ENCODE results near the gene OPCML. TPM values are rescaled to one million over a fixed set of nuclear protein-coding genes. Genes with fewer than 3 reads are reported as not detected.

Gene OPCML
- total RNA-seq, 4 donors from 2014 or later = 0.06 to 0.83 (median 0.24) TPM

DNA sequence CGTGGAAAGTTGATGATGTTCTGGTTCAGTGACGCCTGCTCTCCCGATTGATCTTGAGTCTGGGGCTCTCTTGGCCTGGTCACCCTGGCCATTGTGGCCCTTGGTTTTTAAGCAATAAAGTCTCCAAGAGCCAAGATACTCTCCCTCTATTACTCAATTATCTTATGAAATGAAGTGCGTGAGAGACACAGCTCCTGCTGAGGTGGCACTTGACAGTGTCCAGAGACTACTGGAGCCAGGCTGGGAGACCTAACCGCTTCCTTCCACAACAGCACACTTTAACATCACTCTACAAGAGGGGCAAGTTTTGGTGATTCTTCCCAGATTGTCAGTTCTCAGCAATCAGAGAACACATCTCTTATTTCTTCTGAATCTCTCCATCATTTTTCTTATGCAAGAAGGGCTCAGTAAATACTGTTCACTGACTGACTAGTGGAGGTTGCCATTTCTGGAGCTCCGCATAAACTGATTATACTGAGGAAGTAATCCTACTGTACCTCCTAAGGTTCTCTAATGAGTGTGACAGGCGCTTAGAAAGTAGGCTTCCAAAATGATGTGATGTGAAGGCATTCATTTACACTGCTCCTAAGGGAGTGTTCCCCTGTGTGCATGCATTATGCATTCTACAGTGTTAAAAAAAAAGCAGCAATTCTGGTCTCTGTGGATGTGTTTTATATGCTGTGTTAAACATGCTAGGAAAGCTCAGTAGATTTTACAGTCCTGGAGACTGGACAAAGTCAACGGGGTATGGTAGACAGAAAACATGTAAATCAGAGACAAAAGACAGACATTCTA is 968.0 kb downstream of the OPCML start:
- peak; percentile 83 for DNase-seq (ENCODE audit: extremely low spot score)
- H3K36me3 ChIP-seq = no peaks in the 10 kb centered on the region
- intact Hi-C loops (cut with DNase I) = no loop called here
- WGBS = 92% methylated on average over 8 of the region's 8 CpGs
- H3K4me1 ChIP-seq = no peaks in the 10 kb centered on the region
- no peaks in the 10 kb centered on the region for H3K27me3 ChIP-seq
- no peak overlapping the region for H3K27ac ChIP-seq (replicated peaks in 1 of 4)
- no peak overlapping the region for H3K4me3 ChIP-seq
- no peak for TF ChIP-seq POLR2A (IDR thresholded peaks at IDR 0.05; ENCODE audit: low read depth)
- TF ChIP-seq POLR2AphosphoS5 (IDR thresholded peaks at IDR 0.05) = no peak
- no peak for TF ChIP-seq EP300 (IDR thresholded peaks at IDR 0.05)
- TF ChIP-seq, protein P1, sequence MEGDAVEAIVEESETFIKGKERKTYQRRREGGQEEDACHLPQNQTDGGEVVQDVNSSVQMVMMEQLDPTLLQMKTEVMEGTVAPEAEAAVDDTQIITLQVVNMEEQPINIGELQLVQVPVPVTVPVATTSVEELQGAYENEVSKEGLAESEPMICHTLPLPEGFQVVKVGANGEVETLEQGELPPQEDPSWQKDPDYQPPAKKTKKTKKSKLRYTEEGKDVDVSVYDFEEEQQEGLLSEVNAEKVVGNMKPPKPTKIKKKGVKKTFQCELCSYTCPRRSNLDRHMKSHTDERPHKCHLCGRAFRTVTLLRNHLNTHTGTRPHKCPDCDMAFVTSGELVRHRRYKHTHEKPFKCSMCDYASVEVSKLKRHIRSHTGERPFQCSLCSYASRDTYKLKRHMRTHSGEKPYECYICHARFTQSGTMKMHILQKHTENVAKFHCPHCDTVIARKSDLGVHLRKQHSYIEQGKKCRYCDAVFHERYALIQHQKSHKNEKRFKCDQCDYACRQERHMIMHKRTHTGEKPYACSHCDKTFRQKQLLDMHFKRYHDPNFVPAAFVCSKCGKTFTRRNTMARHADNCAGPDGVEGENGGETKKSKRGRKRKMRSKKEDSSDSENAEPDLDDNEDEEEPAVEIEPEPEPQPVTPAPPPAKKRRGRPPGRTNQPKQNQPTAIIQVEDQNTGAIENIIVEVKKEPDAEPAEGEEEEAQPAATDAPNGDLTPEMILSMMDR (IDR thresholded peaks at IDR 0.05) = no peak
- H3K9me3 ChIP-seq = peaks cover 0 to 6% (median 3%) of the 10 kb centered on the region in 4 donors

DNA sequence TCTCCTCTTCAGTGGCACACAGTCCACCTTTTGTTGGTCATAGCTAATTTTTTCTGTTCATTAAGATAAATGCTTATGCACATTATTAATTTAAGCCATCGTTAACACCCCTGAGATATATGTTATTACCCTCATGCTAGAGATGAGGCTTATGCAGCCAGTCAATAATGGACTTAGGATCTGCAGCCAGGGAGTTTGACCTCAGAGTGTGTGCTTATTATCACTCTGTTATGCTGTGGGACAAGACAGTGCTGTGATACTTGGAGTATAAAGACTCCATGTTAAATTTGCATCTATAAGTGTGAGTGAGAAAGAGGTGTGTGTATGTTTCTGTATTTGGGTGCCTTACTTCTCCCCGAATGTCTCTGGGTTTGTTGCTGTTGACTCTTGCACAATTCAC is 969.3 kb downstream of the OPCML start:
- TF ChIP-seq, protein P1 (IDR thresholded peaks at IDR 0.05) = no peak
- TF ChIP-seq POLR2A (IDR thresholded peaks at IDR 0.05; ENCODE audit: low read depth) (no peak), EP300 (IDR thresholded peaks at IDR 0.05) (no peak), POLR2AphosphoS5 (IDR thresholded peaks at IDR 0.05) (no peak)
- H3K27ac ChIP-seq (replicated peaks in 1 of 4) = no peak overlapping the region
- intact Hi-C loops (cut with DNase I) = no loop called here

DNA sequence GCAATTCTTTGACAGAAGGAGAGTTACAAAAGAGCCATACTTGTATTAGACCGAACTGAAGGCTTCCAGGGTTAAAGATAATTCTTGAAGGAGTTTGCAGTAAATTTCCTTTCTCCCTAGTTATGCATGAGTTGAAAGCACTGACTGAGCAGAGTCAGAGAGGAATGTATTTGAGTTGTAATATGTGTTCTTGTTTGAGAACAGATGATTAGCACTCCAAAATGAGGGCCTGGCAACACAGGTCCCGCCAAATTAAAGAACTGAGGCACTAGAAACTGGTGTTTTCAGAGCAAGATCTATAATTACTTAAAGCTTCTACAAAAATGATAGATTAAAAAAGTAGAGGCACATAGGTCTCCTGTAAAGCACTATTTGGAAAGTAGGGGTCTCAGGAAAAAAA is 970.4 kb downstream of the OPCML start:
- 87% methylated on average over 2 of the region's 2 CpGs for WGBS
- H3K4me3 ChIP-seq = no peak overlapping the region
- intact Hi-C loops (cut with DNase I) = no loop called here

More for the DNA sequence above, 969.3 kb downstream of the OPCML start:
- H3K4me1 ChIP-seq = no peaks in the 10 kb centered on the region
- H3K36me3 ChIP-seq = no peaks in the 10 kb centered on the region
- peak; percentile 29 for DNase-seq (ENCODE audit: extremely low spot score)
- no peaks in the 10 kb centered on the region for H3K27me3 ChIP-seq
- no peaks in the 10 kb centered on the region for H3K9me3 ChIP-seq
- WGBS = 94% methylated on average over 2 of the region's 2 CpGs
- H3K4me3 ChIP-seq = no peak overlapping the region

DNA sequence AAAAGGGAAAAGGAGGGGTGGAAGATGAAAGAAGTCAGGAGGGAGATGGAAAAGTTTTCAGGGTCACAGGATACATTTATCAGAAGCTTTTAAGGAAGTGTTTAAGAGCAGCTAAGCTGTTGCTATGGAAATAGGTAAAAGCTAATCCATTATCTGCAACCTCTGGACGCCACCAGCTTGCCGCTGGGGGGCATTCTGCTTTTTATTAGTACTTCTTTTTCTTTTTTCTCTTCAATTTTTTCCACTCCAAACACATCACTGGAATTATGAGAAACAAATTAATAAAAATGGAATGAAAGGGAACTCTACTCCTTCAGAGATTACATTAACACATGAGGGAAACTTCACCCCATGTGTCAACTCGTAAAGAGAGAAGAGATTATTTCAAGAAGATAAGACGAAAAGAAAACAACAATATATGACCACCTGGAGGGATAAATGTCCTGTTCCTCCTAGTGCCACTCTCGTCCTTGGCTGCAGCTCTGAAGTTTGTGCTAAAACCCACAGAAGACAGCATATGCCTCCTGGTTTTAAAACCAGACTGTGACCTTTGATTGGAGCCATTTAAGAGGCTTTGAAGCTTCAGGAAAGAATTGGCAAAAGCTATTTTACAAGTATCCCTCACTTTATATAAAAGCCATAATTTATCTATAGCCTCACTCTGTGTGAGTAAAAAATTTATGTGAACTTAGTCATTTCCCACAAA is 972.8 kb downstream of the OPCML start:
- intact Hi-C loops (cut with DNase I) = no loop called here
- peak; percentile 24 for DNase-seq (ENCODE audit: extremely low spot score)
- Histone ChIP-seq H3K4me3 (no peak overlapping the region), H3K9me3 (no peaks in the 10 kb centered on the region), H3K36me3 (no peaks in the 10 kb centered on the region), H3K27me3 (no peaks in the 10 kb centered on the region), H3K27ac (replicated peaks in 1 of 4) (no peak overlapping the region), H3K4me1 (no peaks in the 10 kb centered on the region)
- TF ChIP-seq POLR2A (IDR thresholded peaks at IDR 0.05; ENCODE audit: low read depth) (no peak), EP300 (IDR thresholded peaks at IDR 0.05) (no peak), POLR2AphosphoS5 (IDR thresholded peaks at IDR 0.05) (no peak)
- TF ChIP-seq, protein P1 (IDR thresholded peaks at IDR 0.05) = no peak
- WGBS = 32% methylated on average over 5 of the region's 5 CpGs

More for the DNA sequence above, 970.4 kb downstream of the OPCML start:
- TF ChIP-seq EP300 (IDR thresholded peaks at IDR 0.05) = no peak
- no peak for TF ChIP-seq POLR2A (IDR thresholded peaks at IDR 0.05; ENCODE audit: low read depth)
- TF ChIP-seq POLR2AphosphoS5 (IDR thresholded peaks at IDR 0.05) = no peak
- TF ChIP-seq, protein P1 (IDR thresholded peaks at IDR 0.05) = no peak
- Histone ChIP-seq H3K4me1 (no peaks in the 10 kb centered on the region), H3K9me3 (no peaks in the 10 kb centered on the region), H3K27me3 (no peaks in the 10 kb centered on the region), H3K27ac (replicated peaks in 1 of 4) (no peak overlapping the region), H3K36me3 (no peaks in the 10 kb centered on the region)
- DNase-seq (ENCODE audit: extremely low spot score) = no peak

Measured in esophagus muscularis mucosa (tissue), 4 donors.